Measurements from ENCODE around the gene EMX2.
"Not testable (repeated sequence)": the region's sequence is repeated elsewhere in the genome, so short reads cannot be mapped to it uniquely, and the experiment has no call there.

The EMX2 gene

DNA sequence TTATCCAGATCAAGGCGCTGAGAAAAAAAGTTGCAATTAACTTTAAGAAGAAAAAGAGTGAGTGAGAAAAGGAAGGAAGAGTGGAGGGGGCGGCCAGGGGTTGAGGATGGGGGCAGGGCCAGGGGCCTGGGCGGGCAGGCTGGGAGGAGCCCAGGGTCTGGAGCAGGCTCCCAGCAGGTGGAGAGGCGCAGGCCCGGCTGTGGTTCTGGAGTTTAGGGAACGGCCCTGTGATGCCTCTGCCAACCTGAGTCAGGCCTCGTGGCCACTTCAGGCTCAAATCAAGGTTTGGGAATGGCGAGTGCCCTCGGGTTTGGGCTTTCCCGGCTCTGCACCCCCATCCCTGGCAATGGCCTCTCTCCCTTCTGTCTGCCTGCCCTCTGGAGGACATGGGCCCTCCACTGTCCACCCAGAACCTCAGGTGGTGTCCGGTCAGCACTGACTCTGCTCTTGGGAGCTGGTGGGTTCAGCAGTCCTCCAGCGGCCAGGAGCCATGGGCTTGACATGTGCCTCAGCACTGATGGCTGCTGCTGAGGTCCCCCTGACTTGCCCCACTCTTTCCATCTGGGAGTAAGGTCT lies 41.0 kb upstream of the EMX2 start:
- no peak for DNase-seq (ENCODE audit: low read depth)
- no peak overlapping the region for H3K4me3 ChIP-seq (ENCODE audit: low read length)
- TF ChIP-seq, protein P1, sequence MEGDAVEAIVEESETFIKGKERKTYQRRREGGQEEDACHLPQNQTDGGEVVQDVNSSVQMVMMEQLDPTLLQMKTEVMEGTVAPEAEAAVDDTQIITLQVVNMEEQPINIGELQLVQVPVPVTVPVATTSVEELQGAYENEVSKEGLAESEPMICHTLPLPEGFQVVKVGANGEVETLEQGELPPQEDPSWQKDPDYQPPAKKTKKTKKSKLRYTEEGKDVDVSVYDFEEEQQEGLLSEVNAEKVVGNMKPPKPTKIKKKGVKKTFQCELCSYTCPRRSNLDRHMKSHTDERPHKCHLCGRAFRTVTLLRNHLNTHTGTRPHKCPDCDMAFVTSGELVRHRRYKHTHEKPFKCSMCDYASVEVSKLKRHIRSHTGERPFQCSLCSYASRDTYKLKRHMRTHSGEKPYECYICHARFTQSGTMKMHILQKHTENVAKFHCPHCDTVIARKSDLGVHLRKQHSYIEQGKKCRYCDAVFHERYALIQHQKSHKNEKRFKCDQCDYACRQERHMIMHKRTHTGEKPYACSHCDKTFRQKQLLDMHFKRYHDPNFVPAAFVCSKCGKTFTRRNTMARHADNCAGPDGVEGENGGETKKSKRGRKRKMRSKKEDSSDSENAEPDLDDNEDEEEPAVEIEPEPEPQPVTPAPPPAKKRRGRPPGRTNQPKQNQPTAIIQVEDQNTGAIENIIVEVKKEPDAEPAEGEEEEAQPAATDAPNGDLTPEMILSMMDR (IDR thresholded peaks at IDR 0.05; ENCODE audit: insufficient read depth, low read depth, low read length, missing control alignments): no peak

DNA sequence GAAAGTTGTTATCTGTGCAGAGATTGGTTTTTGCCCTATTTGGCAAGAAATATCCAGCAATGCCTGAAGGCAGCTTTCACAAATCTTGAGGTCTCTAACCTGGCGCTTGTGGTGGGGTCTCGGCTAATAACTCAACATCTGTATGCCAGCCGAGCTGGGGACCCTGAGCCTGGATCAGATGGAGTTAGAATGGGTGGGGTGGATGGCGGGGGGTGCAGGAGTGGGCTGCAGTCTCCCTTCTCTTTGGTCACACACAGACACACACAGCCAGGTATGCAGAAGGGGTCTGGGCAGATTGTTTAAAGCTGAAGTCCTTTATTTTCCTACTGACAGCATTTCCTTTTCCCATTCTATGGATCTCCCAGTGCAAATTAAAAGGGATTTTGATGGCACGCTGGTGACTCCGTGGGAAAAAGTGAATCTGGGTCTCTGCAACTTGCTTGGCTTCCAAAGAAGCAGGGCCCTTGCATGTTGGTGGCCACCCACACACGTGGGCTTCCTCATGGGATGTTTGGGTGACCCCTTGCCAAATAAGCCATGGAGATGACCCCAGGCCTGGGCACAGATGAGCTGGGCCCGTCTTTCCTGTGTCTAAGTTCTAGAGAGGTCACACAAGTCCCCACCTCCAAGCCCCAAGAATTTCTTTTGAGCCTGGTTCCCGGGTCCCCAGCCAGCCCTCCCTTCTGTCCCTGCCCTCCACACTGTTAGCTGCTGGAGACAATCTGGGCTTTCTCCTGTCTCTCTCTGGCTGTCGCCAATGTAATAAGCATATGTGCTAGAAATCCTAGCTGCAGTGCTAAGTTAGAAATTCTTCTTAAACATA lies 39.9 kb upstream of the EMX2 start:
- no peak for DNase-seq (ENCODE audit: low read depth)
- H3K4me3 ChIP-seq (ENCODE audit: low read length): no peak overlapping the region
- TF ChIP-seq, protein P1 (IDR thresholded peaks at IDR 0.05; ENCODE audit: insufficient read depth, low read depth, low read length, missing control alignments): no peak

DNA sequence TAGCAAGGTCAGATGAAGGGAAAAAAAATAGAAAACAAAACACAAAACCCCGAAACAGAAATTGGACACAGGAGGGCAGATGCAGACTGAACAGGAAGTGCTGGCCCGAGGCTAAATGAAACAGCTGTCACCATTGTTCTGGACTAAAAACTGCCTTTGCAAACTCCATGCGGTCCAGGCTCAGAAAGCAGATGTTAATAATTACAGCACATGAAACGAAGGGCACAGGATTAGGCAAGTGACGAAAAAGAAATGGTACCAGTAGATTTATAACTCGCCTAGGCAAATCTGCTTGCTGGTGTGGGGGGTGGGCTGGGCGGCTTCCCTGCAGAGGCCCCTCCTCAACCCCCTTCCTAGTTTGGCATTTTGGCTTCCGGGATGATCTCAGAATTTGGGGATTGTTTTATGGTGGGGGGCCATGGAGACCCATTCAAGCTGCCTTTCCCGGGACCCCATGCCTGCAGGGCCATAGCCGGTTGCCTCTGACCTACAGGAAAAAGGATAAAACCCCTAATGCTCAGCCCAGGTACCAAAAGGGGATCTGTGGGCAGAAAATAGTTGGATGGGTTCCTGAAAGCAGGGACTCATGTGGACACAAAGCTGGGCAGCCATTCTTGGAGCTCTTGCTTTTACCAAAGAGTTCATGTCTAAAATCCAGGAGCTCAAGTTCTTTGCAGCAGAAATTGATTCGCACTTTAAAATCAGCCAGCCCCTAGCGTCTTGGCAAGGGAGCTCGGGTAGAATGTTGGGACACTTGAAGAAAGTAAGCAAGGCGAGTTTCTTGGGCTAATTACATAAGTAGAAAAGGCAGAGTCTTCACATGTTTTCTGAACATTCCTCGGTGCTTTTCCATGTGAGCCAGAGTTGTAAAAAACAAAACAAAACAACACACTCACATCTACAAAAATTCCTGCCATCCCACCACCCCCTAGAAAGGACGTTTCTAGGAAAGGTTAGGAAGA lies 39.0 kb upstream of the EMX2 start:
- H3K4me3 ChIP-seq (ENCODE audit: low read length): no peak overlapping the region
- TF ChIP-seq, protein P1 (IDR thresholded peaks at IDR 0.05; ENCODE audit: insufficient read depth, low read depth, low read length, missing control alignments): no peak
- DNase-seq (ENCODE audit: low read depth): peak; percentile 21

DNA sequence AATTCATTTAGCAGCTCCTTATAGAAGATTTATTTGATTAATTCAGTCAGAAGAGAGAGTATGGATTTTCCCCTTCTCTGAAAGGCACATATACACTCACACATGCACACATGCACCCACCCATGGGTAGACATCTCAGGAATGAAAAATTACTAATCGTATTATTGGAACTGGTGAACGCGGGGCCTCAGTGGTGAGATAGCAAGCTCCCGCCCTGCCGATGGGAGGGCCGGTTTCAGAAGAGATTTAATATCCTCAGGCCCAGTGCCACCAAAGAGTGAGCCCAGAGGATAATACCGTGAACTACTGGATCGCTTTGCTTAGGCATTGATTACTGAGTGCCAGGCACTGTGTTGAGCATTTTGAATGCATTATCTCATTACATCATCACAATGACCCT lies 38.0 kb upstream of the EMX2 start:
- TF ChIP-seq, protein P1 (IDR thresholded peaks at IDR 0.05; ENCODE audit: insufficient read depth, low read depth, low read length, missing control alignments): no peak
- H3K4me3 ChIP-seq (ENCODE audit: low read length): no peak overlapping the region
- no peak for DNase-seq (ENCODE audit: low read depth)

DNA sequence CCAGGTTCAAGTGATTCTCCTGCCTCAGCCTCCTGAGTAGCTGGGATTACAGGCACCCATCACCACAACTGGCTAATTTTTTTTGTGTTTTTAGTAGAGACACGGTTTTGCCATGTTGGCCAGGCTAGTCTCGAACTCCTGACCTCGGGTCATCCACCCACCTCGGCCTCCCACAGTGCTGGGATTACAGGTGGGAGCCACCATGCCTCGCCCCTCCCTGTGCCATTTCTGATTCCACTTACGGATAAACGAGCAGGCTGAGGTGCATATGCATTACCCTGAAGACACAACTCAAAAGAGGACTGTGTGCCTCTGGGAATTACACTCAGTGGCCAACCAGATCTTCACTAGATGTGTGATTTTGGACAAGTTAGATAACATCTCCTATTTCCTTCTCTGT lies 35.5 kb upstream of the EMX2 start:
- H3K4me3 ChIP-seq (ENCODE audit: low read length): not testable (repeated sequence)

DNA sequence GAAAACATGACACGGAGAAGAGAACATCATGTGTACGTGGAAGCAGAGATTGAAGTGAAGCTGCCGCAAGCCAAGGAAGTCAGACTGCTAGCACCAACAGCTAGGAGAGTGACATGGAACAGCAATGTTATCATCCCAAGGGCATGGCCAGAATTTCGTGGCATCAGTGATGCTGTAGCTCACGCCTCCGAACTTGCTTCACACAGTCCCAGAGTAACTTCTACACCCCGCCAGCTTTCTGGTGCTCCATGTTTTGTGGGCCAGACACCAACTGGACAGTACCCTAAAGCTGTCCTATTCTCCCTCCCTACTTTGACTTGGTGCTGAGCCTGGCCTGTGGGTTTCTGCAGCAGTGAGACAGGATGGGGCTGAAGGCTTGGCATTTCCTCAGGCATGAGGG lies 33.0 kb upstream of the EMX2 start:
- TF ChIP-seq, protein P1 (IDR thresholded peaks at IDR 0.05; ENCODE audit: insufficient read depth, low read depth, low read length, missing control alignments): no peak
- DNase-seq (ENCODE audit: low read depth): no peak
- no peak overlapping the region for H3K4me3 ChIP-seq (ENCODE audit: low read length)

More for the DNA sequence above, 35.5 kb upstream of the EMX2 start:
- not testable (repeated sequence) for DNase-seq (ENCODE audit: low read depth)
